Neural cell (in vitro differentiated cells): Measurements from ENCODE around the gene NFIX. TPM values are rescaled to one million over a fixed set of nuclear protein-coding genes. Genes with fewer than 3 reads are reported as not detected.
A peak's percentile ranks its signal among the peaks of the same experiment; 100 is the strongest.

Source experiments
- H2AFZ ChIP-seq: fragments of 200-600, 300-800 bp; sonication (generic), shearing (Covaris generic); 2 replicates; pipeline ENCODE4 v1.6.0; 2014; ENCODE audit warnings: low read depth, mild to moderate bottlenecking, antibody characterized with exemption, low read length, moderate library complexity
- H3F3A ChIP-seq: fragments of 200-600 bp; shearing (Covaris generic); 2 replicates; pipeline ENCODE4 v1.6.1; 2016; ENCODE audit warnings: mild to moderate bottlenecking, moderate library complexity, mixed read lengths, antibody characterized with exemption, low read length; ENCODE audit not compliant: insufficient read depth, poor library complexity, severe bottlenecking
- H3K27ac ChIP-seq: fragments of 200-600, 300-800 bp; sonication (generic), shearing (Covaris generic); 2 replicates; pipeline ENCODE4 v1.5.1; 2014; ENCODE audit warnings: mild to moderate bottlenecking, low read length, moderate library complexity
- H3K27me3 ChIP-seq: fragments of 300-800, 200-600 bp; sonication (generic), shearing (Covaris generic); 2 replicates; pipeline ENCODE4 v1.6.0; 2014; ENCODE audit warnings: mild to moderate bottlenecking, low read depth, low read length, moderate library complexity; ENCODE audit not compliant: insufficient read depth
- H3K36me3 ChIP-seq: fragments of 300-800, 200-600 bp; sonication (generic), shearing (Covaris generic); 2 replicates; pipeline ENCODE4 v1.5.1; 2014; ENCODE audit warnings: mild to moderate bottlenecking, antibody characterized with exemption, low read length, moderate library complexity; ENCODE audit not compliant: insufficient read depth
- H3K4me2 ChIP-seq: fragments of 300-800, 200-600 bp; sonication (generic), shearing (Covaris generic); 2 replicates; pipeline ENCODE4 v1.6.0; 2014; ENCODE audit warnings: mild to moderate bottlenecking, low read length
- H3K4me3 ChIP-seq: fragments of 300-800, 200-600 bp; sonication (generic), shearing (Covaris generic); 2 replicates; pipeline ENCODE4 v1.5.1; 2014; ENCODE audit warnings: mild to moderate bottlenecking, low read length, moderate library complexity
- H3K79me2 ChIP-seq: fragments of 200-600 bp; shearing (Covaris generic); replicated peaks from 2 replicates; pipeline ENCODE4 v1.6.0; 2014; ENCODE audit warnings: mild to moderate bottlenecking, low read length, moderate library complexity; ENCODE audit not compliant: insufficient read depth
- H3K9ac ChIP-seq: fragments of 300-800, 200-600 bp; sonication (generic), shearing (Covaris generic); 2 replicates; pipeline ENCODE4 v1.6.1; 2016; ENCODE audit warnings: mild to moderate bottlenecking, low read length, mixed read lengths
- H3K9me2 ChIP-seq: fragments of 200-600 bp; shearing (Covaris generic); 2 replicates; pipeline ENCODE4 v1.6.1; 2016; ENCODE audit warnings: mild to moderate bottlenecking, low read length, mixed read lengths; ENCODE audit not compliant: insufficient read depth
- H3K9me3 ChIP-seq: fragments of 200-600, 300-800 bp; sonication (generic), shearing (Covaris generic); 2 replicates; pipeline ENCODE4 v1.6.1; 2016; ENCODE audit warnings: mild to moderate bottlenecking, mixed run types, low read length, moderate library complexity, mixed read lengths
- H4K20me1 ChIP-seq: fragments of 200-600 bp; shearing (Covaris generic); 2 replicates; pipeline ENCODE4 v1.6.1; 2016; ENCODE audit warnings: mild to moderate bottlenecking, mixed run types; ENCODE audit not compliant: insufficient read depth
- CTCF ChIP-seq: fragments of 450-650 bp; IDR thresholded peaks from 2 replicates; pipeline ENCODE4 v1.5.1; 2014; ENCODE audit warnings: antibody characterized with exemption, mild to moderate bottlenecking, moderate library complexity; ENCODE audit not compliant: poor library complexity, severe bottlenecking
- EP300 ChIP-seq: fragments of 450-650 bp; conservative IDR thresholded peaks from 2 replicates; pipeline ENCODE4 v1.6.1; 2014; ENCODE audit warnings: antibody characterized with exemption, mild to moderate bottlenecking, moderate library complexity; ENCODE audit not compliant: poor library complexity, severe bottlenecking
- EZH2 ChIP-seq: fragments of 200-600, 300-800 bp; shearing (Covaris generic), sonication (generic); IDR thresholded peaks from 2 replicates; pipeline ENCODE4 v1.6.1; 2014; ENCODE audit warnings: antibody characterized with exemption, low read length, borderline replicate concordance, mild to moderate bottlenecking; ENCODE audit not compliant: insufficient read depth, poor library complexity, severe bottlenecking
- MXI1 ChIP-seq: fragments of 450-650 bp; conservative IDR thresholded peaks from 2 replicates; pipeline ENCODE4 v1.6.1; 2014; ENCODE audit warnings: antibody characterized with exemption, mild to moderate bottlenecking; ENCODE audit not compliant: poor library complexity, severe bottlenecking
- POLR2AphosphoS5 ChIP-seq: IDR thresholded peaks from 2 replicates; pipeline ENCODE4 v1.6.1; 2012
- RAD21 ChIP-seq: fragments of 450-650 bp; conservative IDR thresholded peaks from 2 replicates; pipeline ENCODE4 v1.6.1; 2014; ENCODE audit warnings: antibody characterized with exemption, mild to moderate bottlenecking, moderate library complexity
- REST ChIP-seq: IDR thresholded peaks from 2 replicates; pipeline ENCODE4 v1.6.1; 2012; ENCODE audit warnings: borderline replicate concordance
- SMC3 ChIP-seq: fragments of 450-650 bp; conservative IDR thresholded peaks from 2 replicates; pipeline ENCODE4 v1.6.1; 2014; ENCODE audit warnings: antibody characterized with exemption, mild to moderate bottlenecking, moderate library complexity; ENCODE audit not compliant: poor library complexity
- TAF1 ChIP-seq: IDR thresholded peaks from 2 replicates; pipeline ENCODE4 v1.6.1; 2012; ENCODE audit warnings: low read depth
- polyA plus RNA-seq: library from polyadenylated mRNA; depleted of rRNA; stranded (reverse); fragments of >200 nt; gene quantifications from 2 replicates; pipeline ENCODE4 v1.2.3, GENCODE V29; 2014

The NFIX gene
- polyA plus RNA-seq, 1 donor from 2014 or later = not detected

- H4K20me1 ChIP-seq = no peaks in the 10 kb centered on the region
- H3K9me3 ChIP-seq = no peaks in the 10 kb centered on the region
- H3K4me3 ChIP-seq = peak overlapping the region; percentile 93
- no peaks in the 10 kb centered on the region for H3K27me3 ChIP-seq
- H2AFZ ChIP-seq = no peak overlapping the region
- H3F3A ChIP-seq = no peaks in the 10 kb centered on the region
- TF ChIP-seq EP300 = no peak
- no peak for TF ChIP-seq REST
- TF ChIP-seq SMC3 = no peak
- TF ChIP-seq TAF1 = no peak
- TF ChIP-seq POLR2AphosphoS5 = no peak
- peaks cover 52% of the 10 kb centered on the region for H3K79me2 ChIP-seq
- no peaks in the 10 kb centered on the region for H3K9me2 ChIP-seq
- H3K36me3 ChIP-seq = no peaks in the 10 kb centered on the region
- no peak overlapping the region for H3K27ac ChIP-seq
- H3K9ac ChIP-seq = peak overlapping the region; percentile 94
- H3K4me2 ChIP-seq = peak overlapping the region; percentile 73
These were observed 124.4 kb downstream of the NFIX start for GRCh38 chr19:13119627-13120026.

GRCh38 chr19:13120031-13120430 is 124.8 kb downstream of the NFIX start:
- H4K20me1 ChIP-seq = no peaks in the 10 kb centered on the region
- H3K9me3 ChIP-seq = no peaks in the 10 kb centered on the region
- no peaks in the 10 kb centered on the region for H3F3A ChIP-seq
- peak overlapping the region; percentile 93 for H3K4me3 ChIP-seq
- no peak overlapping the region for H2AFZ ChIP-seq
- H3K4me2 ChIP-seq = no peak overlapping the region
- no peak overlapping the region for H3K27ac ChIP-seq
- peaks cover 52% of the 10 kb centered on the region for H3K79me2 ChIP-seq
- no peaks in the 10 kb centered on the region for H3K9me2 ChIP-seq
- no peaks in the 10 kb centered on the region for H3K27me3 ChIP-seq
- no peaks in the 10 kb centered on the region for H3K36me3 ChIP-seq
- H3K9ac ChIP-seq = no peak overlapping the region
- no peak for TF ChIP-seq TAF1
- no peak for TF ChIP-seq EP300

- H3K9ac ChIP-seq = no peak overlapping the region
- no peaks in the 10 kb centered on the region for H3K36me3 ChIP-seq
- no peak overlapping the region for H3K27ac ChIP-seq
- H2AFZ ChIP-seq = no peak overlapping the region
- no peak for TF ChIP-seq CTCF
- TF ChIP-seq RAD21 = no peak
- no peak for TF ChIP-seq MXI1
- no peak for TF ChIP-seq POLR2AphosphoS5
- TF ChIP-seq TAF1 = no peak
- TF ChIP-seq EZH2 = no peak
- H3K9me2 ChIP-seq = no peaks in the 10 kb centered on the region
- no peaks in the 10 kb centered on the region for H3K27me3 ChIP-seq
- H3K4me3 ChIP-seq = no peak overlapping the region
- no peak overlapping the region for H3K4me2 ChIP-seq
- H3F3A ChIP-seq = no peaks in the 10 kb centered on the region
- peaks cover 50% of the 10 kb centered on the region for H3K79me2 ChIP-seq
- no peaks in the 10 kb centered on the region for H3K9me3 ChIP-seq
- no peaks in the 10 kb centered on the region for H4K20me1 ChIP-seq
These were observed 125.5 kb downstream of the NFIX start for GRCh38 chr19:13120817-13121216.
